NCI-H128 (cell line): ENCODE results near the gene OR2T35.
"Not testable (repeated sequence)": the region's sequence is repeated elsewhere in the genome, so short reads cannot be mapped to it uniquely, and the experiment has no call there.

Source experiments
- DNase-seq: peaks from one replicate; lab custom pipeline; 2025; ENCODE audit not compliant: unreplicated experiment; lab: John Stamatoyannopoulos, UW

The OR2T35 gene

GRCh38 chr1:248645178-248645577, at the start of gene OR2T35:
TSS of gene OR2T35 (minus strand) at chr1:248645278. CDS start at chr1:248639258, 6,020 bp downstream.
- DNase-seq, result not testable (repeated sequence)

- no peak for DNase-seq
Observed at GRCh38 chr1:248691567-248692155, 46.6 kb upstream of the OR2T35 start.

GRCh38 chr1:248688527-248689298, 43.6 kb upstream of the OR2T35 start:
- DNase-seq, result no peak

- no peak for DNase-seq
Observed at GRCh38 chr1:248686815-248687214, 41.7 kb upstream of the OR2T35 start.

- DNase-seq, result no peak
Observed at GRCh38 chr1:248681651-248682050, 36.6 kb upstream of the OR2T35 start.

GRCh38 chr1:248670003-248670402, 24.9 kb upstream of the OR2T35 start:
- no peak for DNase-seq

- not testable (repeated sequence) for DNase-seq
Observed at GRCh38 chr1:248663453-248664328, 18.6 kb upstream of the OR2T35 start.

GRCh38 chr1:248656797-248657196, 11.7 kb upstream of the OR2T35 start:
- DNase-seq, result not testable (repeated sequence)

GRCh38 chr1:248655354-248655753, 10.3 kb upstream of the OR2T35 start, which contains the start of gene OR2T27:
TSS of gene OR2T27 (minus strand) at chr1:248655528. CDS start at chr1:248650884, 4,644 bp downstream.
- not testable (repeated sequence) for DNase-seq

- DNase-seq, result not testable (repeated sequence)
Observed at GRCh38 chr1:248648770-248649536, 3.9 kb upstream of the OR2T35 start.

- DNase-seq, result not testable (repeated sequence)
Observed at GRCh38 chr1:248642971-248643651, 2.0 kb downstream of the OR2T35 start.

GRCh38 chr1:248641583-248641982, 3.5 kb downstream of the OR2T35 start:
- DNase-seq, result not testable (repeated sequence)

GRCh38 chr1:248640906-248641305, 4.2 kb downstream of the OR2T35 start:
- DNase-seq, result not testable (repeated sequence)

GRCh38 chr1:248639652-248640051, 5.4 kb downstream of the OR2T35 start:
- DNase-seq, result not testable (repeated sequence)

GRCh38 chr1:248636612-248637011, 8.5 kb downstream of the OR2T35 start:
- DNase-seq, result not testable (repeated sequence)

- DNase-seq, result not testable (repeated sequence)
Observed at GRCh38 chr1:248634991-248635390, 10.1 kb downstream of the OR2T35 start, which contains the start of gene OR2T11. TSS of gene OR2T11 (minus strand) at chr1:248635091. CDS start at chr1:248627128, 7,963 bp downstream.

GRCh38 chr1:248631354-248632008, 13.6 kb downstream of the OR2T35 start:
- no peak for DNase-seq

GRCh38 chr1:248630551-248630950, 14.5 kb downstream of the OR2T35 start:
- no peak for DNase-seq
